Keratinocyte (primary cell): ENCODE results near the gene ACO2. TPM values are rescaled to one million over a fixed set of nuclear protein-coding genes. Genes with fewer than 3 reads are reported as not detected.

ENCODE experiments used
- DNase-seq: peaks from one replicate; pipeline ENCODE4 v3.0.0-alpha.2; 2011; ENCODE audit warnings: low read depth, missing footprints, low spot score
- FAIRE-seq: peaks from 2 replicates; lab custom pipeline; 2011; peaks lifted over from hg19 to GRCh38; lab: Jason Lieb, UNC
- H2AFZ ChIP-seq: 2 replicates; pipeline ENCODE4 v1.6.0; 2012; ENCODE audit warnings: low read length, control low read depth, inconsistent platforms; ENCODE audit not compliant: control insufficient read depth
- H3K27ac ChIP-seq: 2 replicates; pipeline ENCODE4 v1.5.1; 2011; ENCODE audit warnings: low read length; ENCODE audit not compliant: control insufficient read depth, insufficient read depth
- H3K27me3 ChIP-seq: 3 replicates; pipeline ENCODE4 v1.6.0; 2011; ENCODE audit warnings: low read length; ENCODE audit not compliant: control insufficient read depth, insufficient read depth; ENCODE audit errors: extremely low read depth
- H3K36me3 ChIP-seq, 2 experiments: 2 replicates in 1 of 2; 3 replicates in 1 of 2; pipeline ENCODE4 v1.5.1; 2011; ENCODE audit warnings: low read length in 2 of 2, mild to moderate bottlenecking in 1 of 2; ENCODE audit not compliant: control insufficient read depth in 2 of 2, insufficient read depth in 2 of 2; ENCODE audit errors: extremely low read depth in 1 of 2
- H3K4me1 ChIP-seq: 3 replicates; pipeline ENCODE4 v1.5.1; 2011; ENCODE audit warnings: low read length; ENCODE audit not compliant: control insufficient read depth, insufficient read depth; ENCODE audit errors: extremely low read depth
- H3K4me2 ChIP-seq: 3 replicates; pipeline ENCODE4 v1.6.0; 2011; ENCODE audit warnings: low read depth, low read length; ENCODE audit not compliant: control insufficient read depth, insufficient read depth; ENCODE audit errors: extremely low read depth
- H3K4me3 ChIP-seq, 3 experiments: fragments of 200-600 bp in 1 of 3; sonication (generic) in 1 of 3; 2 replicates in 2 of 3; 3 replicates in 1 of 3; pipeline ENCODE4 v1.5.1; 2011 to 2016; ENCODE audit warnings: low read length in 3 of 3, mild to moderate bottlenecking in 3 of 3, control low read depth in 2 of 3, inconsistent platforms in 1 of 3, low read depth in 1 of 3, mixed read lengths in 1 of 3, mixed run types in 1 of 3, moderate library complexity in 1 of 3; ENCODE audit not compliant: control insufficient read depth in 2 of 3, insufficient read depth in 2 of 3; ENCODE audit errors: extremely low read depth in 1 of 3
- H3K79me2 ChIP-seq: 2 replicates; pipeline ENCODE4 v1.6.0; 2012; ENCODE audit warnings: low read length; ENCODE audit not compliant: control insufficient read depth, insufficient read depth
- H3K9ac ChIP-seq: 3 replicates; pipeline ENCODE4 v1.6.0; 2011; ENCODE audit warnings: low read length; ENCODE audit not compliant: control insufficient read depth, insufficient read depth; ENCODE audit errors: extremely low read depth
- H3K9me1 ChIP-seq: 3 replicates; pipeline ENCODE4 v1.6.0; 2011; ENCODE audit warnings: low read length; ENCODE audit not compliant: control insufficient read depth, insufficient read depth; ENCODE audit errors: extremely low read depth
- H3K9me3 ChIP-seq: 2 replicates; pipeline ENCODE4 v1.5.1; 2012; ENCODE audit warnings: low read depth, low read length; ENCODE audit not compliant: control insufficient read depth
- H4K20me1 ChIP-seq: 3 replicates; pipeline ENCODE4 v1.6.0; 2011; ENCODE audit warnings: low read length; ENCODE audit not compliant: control insufficient read depth, insufficient read depth; ENCODE audit errors: extremely low read depth
- CTCF ChIP-seq, 3 experiments: IDR thresholded peaks in 1 of 3; conservative IDR thresholded peaks in 1 of 3; optimal IDR thresholded peaks in 1 of 3; 2 replicates in 2 of 3; 3 replicates in 1 of 3; pipeline versions ENCODE3 to v1.5.1; 2011; ENCODE audit warnings: low read length in 3 of 3, mild to moderate bottlenecking in 3 of 3, moderate library complexity in 2 of 3, control low read depth in 1 of 3, inconsistent platforms in 1 of 3; ENCODE audit not compliant: insufficient read depth in 2 of 3; ENCODE audit errors: extremely low read depth in 1 of 3
- EZH2 ChIP-seq: IDR thresholded peaks from one replicate; pipeline ENCODE4 v1.6.1; 2012; ENCODE audit warnings: inconsistent platforms, mild to moderate bottlenecking, low read length, moderate library complexity
- dilution Hi-C: fragments of 300-500 bp; cut with MboI; formaldehyde crosslinking; loops from one replicate; pipeline ENCODE4 v1.7.0; 2020; ENCODE audit warnings: low sequenced_read_pairs; ENCODE audit not compliant: extremely low pct_ligation_motif_present
- polyA plus RNA-seq, 5 experiments: library from polyadenylated mRNA; depleted of rRNA in 3 of 5; stranded (reverse) in 3 of 5; stranded (forward) in 1 of 5; unstranded in 1 of 5; fragments of >200 nt; gene quantifications; 1 replicate in 1 of 5; 2 replicates in 3 of 5; 3 replicates in 1 of 5; pipeline versions ENCODE4 v1.2.1 to v1.2.3, GENCODE V29; 2011 to 2012; ENCODE audit warnings: missing spikeins in 2 of 5, low read depth in 1 of 5, low replicate concordance in 1 of 5

Gene ACO2
- polyA plus RNA-seq, 1 donor (not counting 4 experiments of a cell fraction or from before 2014, with no cell fraction given) = 37.2 TPM

DNA sequence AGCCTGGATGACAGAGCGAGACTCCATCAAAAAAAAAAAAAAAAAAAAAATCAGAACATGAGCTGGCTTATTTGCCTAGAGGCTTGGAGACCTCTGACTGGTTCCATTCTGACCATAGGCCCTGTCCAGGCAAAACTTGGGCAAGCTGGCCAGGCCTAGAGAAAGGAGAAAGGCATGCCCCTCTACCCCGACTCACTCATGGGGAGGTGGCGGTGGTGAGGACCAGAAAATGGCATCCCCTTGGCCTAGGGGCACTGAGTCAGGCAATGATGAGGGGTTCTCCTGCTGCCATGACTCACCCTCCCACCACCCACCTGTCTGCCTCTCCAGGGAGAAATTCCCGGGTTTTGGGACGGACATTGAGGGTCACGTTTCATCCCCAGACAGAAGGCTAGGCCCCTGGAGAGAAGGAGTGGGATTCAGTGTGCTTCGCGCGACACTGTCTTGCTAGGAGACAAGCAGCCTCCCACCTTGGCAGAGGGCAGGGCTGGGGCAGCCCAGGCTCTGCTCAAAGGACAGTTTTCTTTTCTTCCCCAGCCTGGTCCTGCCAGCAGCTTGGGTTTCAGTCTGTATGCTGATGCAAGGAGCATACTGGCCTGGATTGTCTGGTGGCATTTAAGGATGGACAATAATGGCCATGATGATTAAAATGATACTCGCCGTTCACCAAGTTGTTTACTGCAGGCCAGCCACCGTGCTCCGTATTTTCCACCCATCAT, 39.5 kb upstream of the ACO2 start:
- no peak overlapping the region for H3K27ac ChIP-seq
- peaks cover 3% of the 10 kb centered on the region for H3K79me2 ChIP-seq
- dilution Hi-C loops = no loop called here
- no peak overlapping the region for H3K4me2 ChIP-seq
- no peaks in the 10 kb centered on the region for H3K9me3 ChIP-seq
- DNase-seq (no peak), FAIRE-seq (no peak)
- no peak overlapping the region for H2AFZ ChIP-seq
- TF ChIP-seq EZH2 = no peak
- no peaks in the 10 kb centered on the region for H3K4me1 ChIP-seq
- no peak overlapping the region for H3K4me3 ChIP-seq
- no peaks in the 10 kb centered on the region for H4K20me1 ChIP-seq
- H3K9me1 ChIP-seq = no peaks in the 10 kb centered on the region
- H3K36me3 ChIP-seq = peaks cover 4% of the 10 kb centered on the region in 2 experiments
- no peak overlapping the region for H3K9ac ChIP-seq
- no peaks in the 10 kb centered on the region for H3K27me3 ChIP-seq

- DNase-seq (no peak), FAIRE-seq (no peak)
- dilution Hi-C loops = no loop called here
- Histone ChIP-seq H3K4me2 (no peak overlapping the region), H3K27me3 (no peaks in the 10 kb centered on the region), H3K9me1 (no peaks in the 10 kb centered on the region), H3K9me3 (no peaks in the 10 kb centered on the region), H3K4me1 (no peaks in the 10 kb centered on the region), H3K79me2 (peaks cover 9% of the 10 kb centered on the region), H4K20me1 (no peaks in the 10 kb centered on the region), H2AFZ (no peak overlapping the region), H3K9ac (no peak overlapping the region), H3K4me3 (no peak overlapping the region), H3K27ac (no peak overlapping the region), H3K36me3 (peaks cover 9% of the 10 kb centered on the region in 2 experiments)
- TF ChIP-seq EZH2 (no peak), CTCF (optimal IDR thresholded peaks at IDR 0.05 in 1 of 3, IDR thresholded peaks at IDR 0.05 in 1 of 3, conservative IDR thresholded peaks at IDR 0.05 in 1 of 3; ENCODE audit: extremely low read depth in 1 of 3, insufficient read depth in 2 of 3, low read length in 3 of 3) (no peak)
These were observed 39.0 kb upstream of the ACO2 start for GRCh38 chr22:41429951-41430332.
